IPS-11a (cell line): Measurements from ENCODE around the gene NDST3.
A peak's percentile ranks its signal among the peaks of the same experiment; 100 is the strongest.
"Not testable (repeated sequence)": the region's sequence is repeated elsewhere in the genome, so short reads cannot be mapped to it uniquely, and the experiment has no call there.

Experiments used
- H3K4me3 ChIP-seq: one replicate; pipeline ENCODE4 v1.5.1; 2013; ENCODE audit warnings: low read depth, low read length, control low read depth

Gene NDST3

GRCh38 chr4:118266145-118266496 is 231.8 kb downstream of the NDST3 start:
- H3K4me3 ChIP-seq: not testable (repeated sequence)

GRCh38 chr4:118268780-118269179 is 234.5 kb downstream of the NDST3 start:
- no peak overlapping the region for H3K4me3 ChIP-seq

GRCh38 chr4:118270492-118270891 is 236.2 kb downstream of the NDST3 start:
- H3K4me3 ChIP-seq: no peak overlapping the region

GRCh38 chr4:118271788-118272187 is 237.5 kb downstream of the NDST3 start:
- no peak overlapping the region for H3K4me3 ChIP-seq

- no peak overlapping the region for H3K4me3 ChIP-seq
Measured at GRCh38 chr4:118273642-118274041, 239.4 kb downstream of the NDST3 start.

GRCh38 chr4:118276580-118276979 is 242.3 kb downstream of the NDST3 start:
- H3K4me3 ChIP-seq: no peak overlapping the region

- no peak overlapping the region for H3K4me3 ChIP-seq
Measured at GRCh38 chr4:118277243-118277642, 243.0 kb downstream of the NDST3 start.

GRCh38 chr4:118278473-118279274 is 244.4 kb downstream of the NDST3 start:
- H3K4me3 ChIP-seq: peak overlapping the region; percentile 98

- H3K4me3 ChIP-seq: peak overlapping the region; percentile 98
Measured at GRCh38 chr4:118279328-118279727, 245.0 kb downstream of the NDST3 start.

- H3K4me3 ChIP-seq: peak overlapping the region; percentile 98
Measured at GRCh38 chr4:118279920-118280432, 245.7 kb downstream of the NDST3 start.

GRCh38 chr4:118280501-118281218 is 246.4 kb downstream of the NDST3 start:
- H3K4me3 ChIP-seq: no peak overlapping the region

- no peak overlapping the region for H3K4me3 ChIP-seq
Measured at GRCh38 chr4:118281611-118282442, 247.5 kb downstream of the NDST3 start.

GRCh38 chr4:118282692-118283091 is 248.4 kb downstream of the NDST3 start:
- H3K4me3 ChIP-seq: no peak overlapping the region

- H3K4me3 ChIP-seq: no peak overlapping the region
Measured at GRCh38 chr4:118284169-118284568, 249.9 kb downstream of the NDST3 start.

- H3K4me3 ChIP-seq: no peak overlapping the region
Measured at GRCh38 chr4:118285931-118286330, 251.6 kb downstream of the NDST3 start.

GRCh38 chr4:118286685-118287084 is 252.4 kb downstream of the NDST3 start:
- H3K4me3 ChIP-seq: no peak overlapping the region

- H3K4me3 ChIP-seq: no peak overlapping the region
Measured at GRCh38 chr4:118287711-118288451, 253.6 kb downstream of the NDST3 start.

GRCh38 chr4:118289794-118290193 is 255.5 kb downstream of the NDST3 start:
- no peak overlapping the region for H3K4me3 ChIP-seq

GRCh38 chr4:118290951-118291350 is 256.7 kb downstream of the NDST3 start:
- H3K4me3 ChIP-seq: no peak overlapping the region

GRCh38 chr4:118296729-118297128 is 262.4 kb downstream of the NDST3 start:
- H3K4me3 ChIP-seq: no peak overlapping the region

- H3K4me3 ChIP-seq: not testable (repeated sequence)
Measured at GRCh38 chr4:118299619-118300018, 265.3 kb downstream of the NDST3 start.
